SW480 (cell line): Measurements from ENCODE around the gene DRICH1.
A peak's percentile ranks its signal among the peaks of the same experiment; 100 is the strongest.
"Not testable (repeated sequence)": the region's sequence is repeated elsewhere in the genome, so short reads cannot be mapped to it uniquely, and the experiment has no call there.

ENCODE experiments used
- DNase-seq: peaks from one replicate; pipeline ENCODE4 v3.0.0-alpha.2; 2016; ENCODE audit warnings: low spot score

DRICH1 gene

GRCh38 chr22:23598805-23599518 lies 33.2 kb downstream of the DRICH1 start:
- DNase-seq: no peak

GRCh38 chr22:23597576-23598268 lies 34.4 kb downstream of the DRICH1 start:
- not testable (repeated sequence) for DNase-seq

GRCh38 chr22:23595904-23596303 lies 36.2 kb downstream of the DRICH1 start:
- not testable (repeated sequence) for DNase-seq

- DNase-seq: no peak
These were observed 40.3 kb downstream of the DRICH1 start for GRCh38 chr22:23591846-23592245.

GRCh38 chr22:23591201-23591791 lies 40.8 kb downstream of the DRICH1 start:
- peak; percentile 36 for DNase-seq

- no peak for DNase-seq
These were observed 48.3 kb downstream of the DRICH1 start for GRCh38 chr22:23583836-23584235.

GRCh38 chr22:23583153-23583552 lies 49.0 kb downstream of the DRICH1 start:
- no peak for DNase-seq

GRCh38 chr22:23581260-23581650 lies 50.9 kb downstream of the DRICH1 start:
- DNase-seq: no peak

- DNase-seq: no peak
These were observed 51.4 kb downstream of the DRICH1 start for GRCh38 chr22:23580576-23581259.

- no peak for DNase-seq
These were observed 52.1 kb downstream of the DRICH1 start, which contains the start of gene IGLL1 for GRCh38 chr22:23579870-23580575. Gene IGLL1, minus strand, starts transcription at chr22:23580290. Its CDS starts 100 bp downstream, at chr22:23580190.

- DNase-seq: no peak
These were observed 52.8 kb downstream of the DRICH1 start for GRCh38 chr22:23579280-23579679.

GRCh38 chr22:23578306-23578705 lies 53.8 kb downstream of the DRICH1 start:
- DNase-seq: no peak

GRCh38 chr22:23576681-23577080 lies 55.4 kb downstream of the DRICH1 start:
- DNase-seq: no peak

- DNase-seq: no peak
These were observed 56.5 kb downstream of the DRICH1 start for GRCh38 chr22:23575601-23576000.

- no peak for DNase-seq
These were observed 57.2 kb downstream of the DRICH1 start for GRCh38 chr22:23574877-23575276.

GRCh38 chr22:23574371-23574811 lies 57.7 kb downstream of the DRICH1 start:
- DNase-seq: no peak

- not testable (repeated sequence) for DNase-seq
These were observed 58.4 kb downstream of the DRICH1 start for GRCh38 chr22:23573701-23574235.

- not testable (repeated sequence) for DNase-seq
These were observed 59.0 kb downstream of the DRICH1 start for GRCh38 chr22:23573106-23573505.

- DNase-seq: no peak
These were observed 60.6 kb downstream of the DRICH1 start for GRCh38 chr22:23571486-23571885.

GRCh38 chr22:23570681-23571080 lies 61.4 kb downstream of the DRICH1 start:
- no peak for DNase-seq

- no peak for DNase-seq
These were observed 62.4 kb downstream of the DRICH1 start for GRCh38 chr22:23569716-23570115.
